Suppressor macrophage treated with lipopolysaccharide for 1 hour (primary cell): ENCODE data around the gene SEPHS1.
"Not testable (repeated sequence)": the region's sequence is repeated elsewhere in the genome, so short reads cannot be mapped to it uniquely, and the experiment has no call there.

Source experiments
- DNase-seq, 3 donors: peaks; one replicate each; pipeline ENCODE4 v3.0.0-alpha.2; 2020 to 2022

The SEPHS1 gene

GRCh38 chr10:13360587-13360986, 12.5 kb upstream of the SEPHS1 start:
- no peak for DNase-seq

DNA sequence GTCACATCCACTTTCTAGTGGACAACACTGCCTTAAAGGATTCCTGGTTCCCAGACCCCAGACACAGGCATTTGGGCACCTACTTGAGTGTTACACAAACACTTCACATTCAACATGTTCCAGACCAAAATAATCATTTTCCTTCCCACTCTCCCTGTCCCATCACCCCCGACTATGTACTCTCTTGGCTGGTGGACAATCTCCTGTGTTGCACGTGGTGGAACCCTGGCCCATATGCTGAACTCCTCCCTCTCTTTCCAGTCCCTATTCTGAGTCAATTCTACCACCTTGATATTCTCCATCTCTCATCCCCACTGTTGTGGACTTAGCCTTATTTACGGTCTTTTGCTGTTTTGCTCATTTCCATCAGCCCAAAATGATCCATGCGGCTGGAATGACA, 8.3 kb upstream of the SEPHS1 start:
- DNase-seq = no peak

GRCh38 chr10:13354783-13355182, 6.7 kb upstream of the SEPHS1 start:
- DNase-seq = no peak

DNA sequence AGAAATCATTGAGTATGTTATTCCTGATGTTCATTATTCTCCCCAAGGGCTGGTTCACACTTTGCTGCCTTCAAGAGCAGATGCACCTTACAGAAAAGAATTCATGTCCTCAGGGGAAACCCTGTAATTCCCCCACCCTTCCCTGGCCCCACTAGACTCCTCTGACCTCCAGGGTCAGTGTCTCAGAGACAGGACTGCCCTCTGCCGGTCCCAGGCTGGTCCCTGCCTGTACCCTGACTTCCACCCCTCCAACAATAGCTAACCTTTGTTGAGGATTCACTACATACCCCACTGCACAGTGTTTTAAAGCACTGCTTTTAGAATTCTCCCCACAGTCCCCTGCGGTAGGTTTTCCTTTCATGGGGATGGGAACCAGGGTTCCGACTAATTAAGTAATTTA, 4.4 kb upstream of the SEPHS1 start:
- DNase-seq = peak; percentile 24 to 53 (median 31)

DNA sequence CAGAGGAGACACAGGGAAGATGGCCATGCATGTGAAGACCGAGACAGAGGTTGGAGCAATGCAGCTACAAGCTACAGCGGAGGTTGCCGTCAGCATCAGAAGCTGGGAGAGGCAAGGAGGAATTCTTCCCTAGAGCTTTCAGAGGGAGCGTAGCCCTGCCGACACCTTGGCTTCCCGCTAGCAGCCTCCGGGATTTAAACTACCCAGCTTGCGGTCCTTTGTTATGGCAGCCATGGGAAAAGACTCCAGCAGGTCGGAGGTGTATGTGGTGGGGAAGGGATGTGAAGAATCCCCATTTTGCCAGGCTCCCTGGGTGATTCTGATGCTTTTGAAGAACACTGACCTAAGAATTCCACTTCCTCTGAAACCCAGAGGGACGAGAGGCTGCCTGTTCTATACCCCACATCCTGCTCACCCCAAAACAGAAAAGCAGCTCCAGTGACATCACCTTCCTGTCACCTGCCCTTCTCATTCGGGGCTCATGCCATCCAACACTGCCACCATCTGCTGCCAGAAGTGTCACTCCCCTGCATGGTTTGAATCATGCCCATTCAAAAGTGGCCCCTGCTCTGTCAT, 3.3 kb upstream of the SEPHS1 start:
- DNase-seq = no peak

- DNase-seq = peak; percentile 52 to 70 (median 57)
Measured at GRCh38 chr10:13349463-13350274, 1.6 kb upstream of the SEPHS1 start.

DNA sequence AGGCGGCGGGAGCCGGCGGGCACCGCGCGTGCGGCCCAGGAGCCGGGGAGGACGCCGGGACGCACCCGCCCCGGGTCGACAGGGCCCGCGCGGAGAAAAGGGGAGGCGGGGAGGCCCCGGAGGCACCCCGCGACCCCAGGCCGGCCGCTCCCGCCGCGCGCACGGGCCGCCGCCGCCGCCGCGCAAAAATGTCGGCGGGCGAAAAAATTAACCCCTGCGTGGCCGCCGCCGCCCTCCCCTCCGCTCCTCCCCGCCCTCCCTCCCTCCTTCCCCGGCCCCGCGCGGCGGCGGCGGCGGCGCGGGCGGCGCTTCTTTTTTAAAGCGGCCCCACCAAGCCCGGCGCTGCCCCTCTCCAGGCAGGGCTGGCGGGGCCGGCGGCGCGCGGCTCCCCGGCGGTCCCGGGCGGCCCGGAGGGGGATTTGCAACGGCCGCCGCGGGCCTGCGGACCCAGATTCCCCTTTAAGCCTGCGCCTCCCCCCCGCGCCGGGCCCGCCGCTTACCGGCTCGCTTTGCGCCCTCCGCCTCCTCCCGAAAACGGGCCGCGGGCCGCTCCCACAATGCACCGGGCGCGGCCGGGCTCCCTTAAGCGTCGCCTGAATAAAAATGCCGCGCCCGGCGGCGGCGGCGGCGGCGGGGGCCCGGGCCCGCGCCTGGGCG, 465 bp downstream of the SEPHS1 start:
- peak; percentile 80 to 95 (median 89) for DNase-seq

DNA sequence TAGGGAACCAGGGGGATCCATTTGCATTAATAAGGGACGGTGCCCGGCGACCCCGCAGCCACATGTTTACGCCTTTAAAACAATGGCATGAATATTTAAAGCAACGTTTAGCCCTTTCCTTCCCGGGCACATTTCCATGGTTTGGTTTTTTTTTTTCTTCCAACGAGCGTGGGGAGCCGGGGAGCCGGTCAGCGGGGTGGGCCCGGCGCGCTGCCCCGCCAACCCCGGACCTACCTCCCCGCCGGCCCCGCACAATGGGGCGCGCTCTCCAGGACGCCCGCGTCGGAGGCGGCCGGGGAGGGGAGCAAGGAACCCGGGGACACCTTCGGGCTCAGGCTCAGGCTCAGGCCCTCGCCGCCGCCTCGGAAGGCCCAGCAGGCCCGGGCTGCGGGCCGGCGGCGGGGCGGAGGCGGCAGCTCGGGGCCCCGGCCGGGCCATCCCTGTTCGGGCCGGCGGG, 1.0 kb downstream of the SEPHS1 start:
- DNase-seq = peak; percentile 50 to 78 (median 58)

GRCh38 chr10:13346283-13347042, 1.6 kb downstream of the SEPHS1 start:
- no peak for DNase-seq

- no peak for DNase-seq
Measured at GRCh38 chr10:13340626-13341376, 7.3 kb downstream of the SEPHS1 start.

DNA sequence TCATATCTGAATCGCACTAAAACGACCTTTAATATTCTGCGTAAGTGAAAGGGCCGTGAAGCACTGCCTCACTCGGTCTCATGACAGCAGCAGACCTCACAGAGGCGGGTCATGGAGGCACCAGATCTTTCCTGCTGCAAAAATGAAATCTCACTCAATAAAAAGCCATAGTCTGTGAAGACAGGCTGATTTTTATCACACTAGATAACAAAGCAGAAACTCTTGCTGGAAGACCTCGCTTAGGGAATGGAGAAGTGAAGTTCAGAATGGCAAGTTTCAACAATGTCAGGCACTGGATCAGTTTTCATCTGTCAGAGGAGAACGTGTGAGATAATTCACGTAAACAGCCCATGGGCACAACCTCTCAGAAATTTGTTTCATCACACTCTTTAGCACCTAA, 8.0 kb downstream of the SEPHS1 start:
- DNase-seq = no peak

DNA sequence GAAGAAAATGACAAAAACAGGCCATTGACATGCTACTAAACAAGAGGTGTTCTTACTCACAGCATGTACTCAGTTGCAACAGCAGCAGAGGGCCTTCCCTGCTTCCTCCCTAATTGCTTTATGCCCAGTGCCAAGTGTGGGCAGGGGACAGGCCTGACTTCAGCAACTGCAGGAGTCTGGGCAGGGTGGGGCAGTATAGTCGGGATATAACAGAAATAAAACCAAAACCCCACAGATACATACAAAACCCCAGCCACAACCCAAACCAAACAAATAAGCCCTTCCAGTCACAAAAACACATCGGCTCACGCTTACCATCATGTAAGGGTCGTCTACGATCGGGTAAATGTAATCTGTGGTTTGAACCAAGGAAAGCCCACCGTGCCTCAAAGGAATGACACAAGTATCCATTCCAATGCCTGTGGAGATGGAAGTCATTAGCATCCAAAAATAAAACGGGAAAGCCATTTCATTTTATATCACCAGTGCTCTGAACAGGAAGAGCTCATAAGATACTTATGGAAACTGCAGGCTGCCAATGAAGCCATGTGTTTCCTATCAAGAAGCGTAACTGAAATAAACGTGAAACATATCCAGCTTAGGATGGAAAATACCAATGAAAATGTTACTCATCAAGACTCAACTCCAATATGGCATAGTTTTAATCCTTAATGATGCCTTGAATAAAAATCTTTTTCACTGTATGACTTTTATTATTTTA, 9.5 kb downstream of the SEPHS1 start:
- no peak for DNase-seq

- no peak for DNase-seq
Measured at GRCh38 chr10:13337827-13338196, 10.3 kb downstream of the SEPHS1 start.

- DNase-seq = no peak
Measured at GRCh38 chr10:13337128-13337826, 10.8 kb downstream of the SEPHS1 start.

DNA sequence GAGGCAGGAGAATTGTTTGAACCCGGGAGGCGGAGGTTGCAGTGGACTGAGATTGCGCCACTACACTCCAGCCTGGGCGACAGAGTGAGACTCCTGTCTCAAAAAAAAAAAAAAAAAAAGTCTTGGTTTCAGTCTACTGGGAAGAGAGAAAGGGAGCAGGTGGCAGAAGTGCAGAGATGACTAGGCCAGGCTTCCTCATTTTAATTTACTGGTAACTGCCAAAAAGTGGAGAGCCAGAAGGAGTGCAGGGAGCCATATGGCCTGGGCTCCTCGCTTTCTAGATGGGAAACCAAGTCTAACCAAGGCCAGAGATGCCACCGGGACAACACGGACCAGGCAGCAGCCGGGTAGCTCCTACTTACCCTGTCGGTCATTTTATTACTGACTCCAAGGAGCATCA, 12.2 kb downstream of the SEPHS1 start:
- no peak for DNase-seq

DNA sequence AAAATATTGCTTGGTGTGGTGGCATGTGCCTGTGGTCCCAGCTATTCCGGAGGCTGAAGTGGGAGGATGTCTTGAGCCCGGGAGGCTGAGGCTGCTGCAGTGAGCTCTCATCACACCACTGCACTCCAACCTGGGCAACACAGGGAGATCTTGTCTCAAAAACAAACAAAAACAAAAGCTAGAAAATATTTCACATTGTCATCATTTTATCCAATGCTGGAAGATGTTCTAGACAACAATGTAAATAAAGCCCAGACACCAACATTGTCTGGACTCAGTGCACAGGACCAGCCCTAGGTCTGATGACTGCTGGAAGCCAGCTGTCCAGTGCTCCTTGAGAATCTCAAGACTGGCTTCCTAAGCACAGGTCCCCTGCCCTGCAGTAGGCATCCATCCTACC, 13.5 kb downstream of the SEPHS1 start:
- DNase-seq = no peak

DNA sequence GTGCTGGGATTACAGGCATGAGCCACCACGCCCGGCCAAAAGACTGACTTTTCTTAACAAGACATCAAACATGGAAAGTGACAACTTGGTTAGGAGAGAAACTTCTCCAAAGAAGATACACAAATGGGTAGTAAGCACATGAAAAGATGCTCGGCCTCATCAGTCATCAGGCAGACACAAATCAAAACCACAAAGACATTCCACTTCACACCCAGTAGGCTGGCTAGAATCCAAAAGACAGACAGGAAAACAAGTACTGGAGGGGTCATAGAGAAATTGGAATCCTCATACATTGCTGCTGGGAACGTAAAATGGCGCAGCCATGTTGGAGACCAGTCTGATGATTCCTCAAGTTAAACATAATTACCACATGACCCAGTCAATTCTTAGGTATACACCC, 16.4 kb downstream of the SEPHS1 start:
- DNase-seq = no peak

DNA sequence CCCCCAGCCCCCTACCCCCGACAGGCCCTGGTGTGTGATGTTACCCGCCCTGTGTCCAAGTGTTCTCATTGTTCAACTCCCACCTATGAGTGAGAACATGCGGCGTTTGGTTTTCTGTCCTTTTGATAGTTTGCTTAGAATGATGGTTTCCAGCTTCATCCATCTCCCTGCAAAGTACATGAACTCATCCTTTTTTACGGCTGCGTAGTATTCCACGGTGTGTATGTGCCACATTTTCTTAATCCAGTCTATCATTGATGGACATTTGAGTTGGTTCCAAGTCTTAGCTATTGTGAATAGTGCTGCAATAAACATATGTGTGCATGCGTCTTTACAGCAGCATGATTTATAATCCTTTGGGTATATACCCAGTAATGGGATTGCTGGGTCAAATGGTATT, 17.1 kb downstream of the SEPHS1 start:
- not testable (repeated sequence) for DNase-seq

DNA sequence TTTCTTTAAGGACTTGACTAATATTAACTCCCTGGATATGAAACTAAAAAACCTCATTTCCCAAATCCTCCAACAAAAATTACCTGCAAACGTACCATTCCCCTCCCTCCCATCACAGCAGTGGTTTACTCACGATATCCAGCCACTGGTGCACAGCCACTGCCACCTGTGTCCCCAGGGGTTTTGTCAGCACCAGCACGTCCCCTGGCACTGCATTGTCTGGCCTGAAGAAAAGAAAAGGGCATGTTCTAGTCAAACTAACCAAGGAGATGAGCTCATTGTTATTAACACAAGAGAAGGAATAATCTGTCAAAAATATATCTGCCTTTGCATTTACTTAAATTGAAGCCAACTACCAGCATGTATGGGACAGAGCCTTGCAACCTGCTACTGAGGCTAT, 18.5 kb downstream of the SEPHS1 start:
- DNase-seq = no peak

DNA sequence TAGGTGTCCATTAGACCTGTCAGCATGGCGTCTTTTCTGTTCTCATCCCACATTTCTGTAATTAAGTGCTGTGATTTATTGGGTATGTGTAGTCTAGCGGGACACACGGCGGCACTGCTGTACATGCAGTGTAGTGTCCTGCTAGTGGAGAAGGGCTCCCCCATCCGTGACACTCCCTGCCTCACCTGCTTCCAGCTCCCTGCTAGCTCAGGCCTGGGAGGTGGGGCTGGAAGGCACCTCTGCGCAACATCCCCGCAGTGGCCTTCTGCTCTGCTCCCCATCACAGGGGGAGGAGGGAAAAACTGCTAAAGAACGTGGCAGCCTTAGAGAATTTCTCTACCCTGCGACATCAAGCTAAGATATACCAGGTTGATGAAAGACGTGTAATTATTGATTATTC, 19.5 kb downstream of the SEPHS1 start:
- DNase-seq = no peak

DNA sequence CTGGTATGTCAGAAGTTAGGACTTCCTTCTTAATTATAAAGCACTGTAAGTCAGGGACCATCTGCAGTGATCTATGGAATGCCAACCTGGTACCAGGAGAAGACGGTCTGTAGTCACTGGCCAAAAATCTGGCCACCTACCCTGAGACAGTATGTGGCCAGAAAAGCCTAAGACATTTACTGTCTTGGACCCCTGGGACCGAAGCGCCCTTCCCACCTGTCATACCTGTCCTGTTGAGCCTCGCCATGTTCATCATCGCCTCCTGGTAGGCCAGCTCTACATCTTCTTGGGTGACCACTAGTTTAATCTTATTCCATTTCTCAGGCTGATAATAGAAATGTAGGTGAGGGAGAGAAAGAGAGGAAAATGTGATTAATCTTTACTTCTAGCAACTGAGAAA, 20.0 kb downstream of the SEPHS1 start:
- DNase-seq = no peak
